GM21447 (cell line): ENCODE data around the gene OR2H1.

Experiments used
- ATAC-seq: cut with Tn5 transposase; IDR thresholded peaks from one replicate; pipeline ENCODE4 v1.9.1; 2021; ENCODE audit not compliant: unreplicated experiment

The OR2H1 gene

DNA sequence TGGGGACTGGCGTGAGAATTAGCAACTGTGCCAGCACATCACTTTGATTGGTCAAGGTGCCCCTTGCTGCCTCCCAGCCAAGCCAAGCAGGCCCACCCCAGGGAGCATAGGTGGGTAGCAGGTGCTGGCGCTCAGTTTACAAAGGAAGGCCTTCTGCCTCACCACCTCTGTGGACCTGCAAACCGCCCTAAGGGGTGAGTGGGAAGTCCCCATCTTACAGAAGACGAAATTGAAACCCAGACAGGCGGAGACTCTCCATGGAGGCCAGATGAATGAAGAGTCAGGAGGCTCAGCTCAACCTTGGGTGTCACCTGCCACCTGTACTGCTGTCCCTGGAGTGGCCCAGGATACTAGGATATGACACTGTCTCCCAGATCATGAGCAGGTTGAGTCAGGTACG is 52.3 kb downstream of the OR2H1 start:
- peak; percentile 70 for ATAC-seq

DNA sequence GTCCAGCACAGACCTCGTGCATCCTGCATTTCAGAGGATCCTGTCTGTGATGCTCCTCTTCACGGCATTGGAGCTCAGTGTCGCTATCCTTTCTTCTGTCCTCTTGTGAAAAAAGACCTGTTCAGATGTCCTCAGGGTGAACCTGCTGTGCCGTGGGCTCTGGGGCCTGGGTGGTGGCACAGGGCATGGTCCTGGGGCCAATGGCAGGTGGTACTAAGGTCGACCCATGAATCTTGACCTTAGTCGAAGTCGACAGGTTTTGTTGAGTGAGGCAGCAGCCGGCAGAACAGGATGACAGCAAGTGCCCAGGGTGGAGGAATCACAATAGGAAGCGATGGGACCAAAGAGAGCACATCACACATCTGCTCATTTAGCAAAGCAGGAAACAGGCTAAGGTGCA is 52.8 kb downstream of the OR2H1 start:
- no peak for ATAC-seq

- no peak for ATAC-seq
These were observed 53.2 kb downstream of the OR2H1 start for GRCh38 chr6:29510202-29510601.

GRCh38 chr6:29510746-29511300 is 53.9 kb downstream of the OR2H1 start:
- no peak for ATAC-seq
